Smooth muscle cell (in vitro differentiated cells): ENCODE results near the gene CRIP3. TPM values are rescaled to one million over a fixed set of nuclear protein-coding genes. Genes with fewer than 3 reads are reported as not detected.
A peak's percentile ranks its signal among the peaks of the same experiment; 100 is the strongest.

Source experiments
- DNase-seq: peaks from one replicate; lab custom pipeline; 2025; ENCODE audit not compliant: unreplicated experiment; lab: John Stamatoyannopoulos, UW
- H2AFZ ChIP-seq: fragments of 200-600 bp; sonication (generic); 2 replicates; pipeline ENCODE4 v1.6.0; 2016; ENCODE audit warnings: antibody characterized with exemption, low read depth, mild to moderate bottlenecking
- H3F3A ChIP-seq: fragments of 200-600 bp; sonication (generic); 2 replicates; pipeline ENCODE4 v1.6.0; 2017; ENCODE audit warnings: antibody characterized with exemption, low read depth
- H3K27ac ChIP-seq: fragments of 200-600 bp; sonication (generic); 2 replicates; pipeline ENCODE4 v1.5.1; 2016; ENCODE audit warnings: low read depth, mild to moderate bottlenecking
- H3K27me3 ChIP-seq: fragments of 200-600 bp; sonication (generic); 2 replicates; pipeline ENCODE4 v1.6.1; 2016; ENCODE audit warnings: low read depth, mild to moderate bottlenecking
- H3K36me3 ChIP-seq: fragments of 200-600 bp; sonication (generic); 2 replicates; pipeline ENCODE4 v1.5.1; 2016; ENCODE audit warnings: low read depth
- H3K4me1 ChIP-seq: fragments of 200-600 bp; sonication (generic); 2 replicates; pipeline ENCODE4 v1.5.1; 2016; ENCODE audit warnings: low read depth
- H3K4me2 ChIP-seq: fragments of 200-600 bp; sonication (generic); 2 replicates; pipeline ENCODE4 v1.6.0; 2016; ENCODE audit warnings: mild to moderate bottlenecking
- H3K4me3 ChIP-seq: fragments of 200-600 bp; sonication (generic); 2 replicates; pipeline ENCODE4 v1.5.1; 2016; ENCODE audit warnings: mild to moderate bottlenecking
- H3K79me2 ChIP-seq: fragments of 200-600 bp; sonication (generic); 2 replicates; pipeline ENCODE4 v1.6.0; 2016; ENCODE audit warnings: low read depth, mild to moderate bottlenecking
- H3K9ac ChIP-seq: fragments of 200-600 bp; sonication (generic); 2 replicates; pipeline ENCODE4 v1.6.0; 2016; ENCODE audit warnings: low read depth
- H3K9me3 ChIP-seq: fragments of 200-600 bp; sonication (generic); replicated peaks from 2 replicates; pipeline ENCODE4 v1.5.1; 2016; ENCODE audit warnings: low read depth
- H4K20me1 ChIP-seq: fragments of 200-600 bp; sonication (generic); 2 replicates; pipeline ENCODE4 v1.6.0; 2016; ENCODE audit warnings: low read depth
- CTCF ChIP-seq: fragments of 200-600 bp; sonication (generic); IDR thresholded peaks from 2 replicates; pipeline ENCODE4 v1.5.1; 2017; ENCODE audit warnings: borderline replicate concordance, mild to moderate bottlenecking, antibody characterized with exemption; ENCODE audit not compliant: insufficient read depth, poor library complexity, severe bottlenecking
- WGBS: methylation state at CpG from one replicate; pipeline ENCODE4 v1.1.7; 2016; ENCODE audit warnings: low lambda C conversion rate; 5-methylcytosine and 5-hydroxymethylcytosine counted together
- polyA plus RNA-seq: library from polyadenylated mRNA; unstranded; fragments of >200 nt; fragmentation: Nextera tagmentation; extraction: Ambion mirVana; gene quantifications from 2 replicates; pipeline ENCODE4 v1.2.1, GENCODE V29; 2016
- total RNA-seq: library from RNA; depleted of rRNA; stranded (reverse); fragments of >200 nt; gene quantifications from 2 replicates; pipeline ENCODE4 v1.2.3, GENCODE V29; 2014

Gene CRIP3
- total and polyA plus RNA-seq, 2 experiments from 2014 or later = not detected

GRCh38 chr6:43271103-43271815 is 37.4 kb downstream of the CRIP3 start:
- no peak overlapping the region for H3K27ac ChIP-seq
- H3K9me3 ChIP-seq = no peaks in the 10 kb centered on the region
- H3K4me1 ChIP-seq = peaks cover 10% of the 10 kb centered on the region
- no peaks in the 10 kb centered on the region for H3K36me3 ChIP-seq
- no peaks in the 10 kb centered on the region for H3K79me2 ChIP-seq
- no peak overlapping the region for H3K4me3 ChIP-seq
- H3F3A ChIP-seq = no peaks in the 10 kb centered on the region
- peaks cover 36% of the 10 kb centered on the region for H3K27me3 ChIP-seq
- H3K4me2 ChIP-seq = no peak overlapping the region
- WGBS = 92% methylated on average over 8 of the region's 8 CpGs
- no peak for TF ChIP-seq CTCF
- H2AFZ ChIP-seq = no peak overlapping the region
- no peak overlapping the region for H3K9ac ChIP-seq
- no peak for DNase-seq
- no peaks in the 10 kb centered on the region for H4K20me1 ChIP-seq

- peaks cover 22% of the 10 kb centered on the region for H3K27me3 ChIP-seq
- H3F3A ChIP-seq = no peaks in the 10 kb centered on the region
- peak overlapping the region; percentile 83 for H3K4me2 ChIP-seq
- peaks cover 10% of the 10 kb centered on the region for H3K4me1 ChIP-seq
- no peak for TF ChIP-seq CTCF
- no peak overlapping the region for H3K27ac ChIP-seq
- H2AFZ ChIP-seq = peak overlapping the region; percentile 55
- 10% methylated on average over 38 of the region's 44 CpGs for WGBS
- H3K4me3 ChIP-seq = peak overlapping the region; percentile 41
- H4K20me1 ChIP-seq = no peaks in the 10 kb centered on the region
- DNase-seq = no peak
- no peaks in the 10 kb centered on the region for H3K79me2 ChIP-seq
- H3K9ac ChIP-seq = no peak overlapping the region
- no peaks in the 10 kb centered on the region for H3K36me3 ChIP-seq
- no peaks in the 10 kb centered on the region for H3K9me3 ChIP-seq
Observed at GRCh38 chr6:43269273-43270007, 39.2 kb downstream of the CRIP3 start.

GRCh38 chr6:43268782-43269272 is 39.8 kb downstream of the CRIP3 start:
- Histone ChIP-seq H3K27me3 (peaks cover 16% of the 10 kb centered on the region), H3F3A (no peaks in the 10 kb centered on the region), H3K36me3 (no peaks in the 10 kb centered on the region), H3K4me3 (no peak overlapping the region), H4K20me1 (no peaks in the 10 kb centered on the region), H3K9ac (no peak overlapping the region), H3K9me3 (no peaks in the 10 kb centered on the region), H3K4me2 (peak overlapping the region; percentile 83), H3K4me1 (peaks cover 10% of the 10 kb centered on the region), H3K79me2 (no peaks in the 10 kb centered on the region), H2AFZ (peak overlapping the region; percentile 66), H3K27ac (no peak overlapping the region)
- 87% methylated on average over 10 of the region's 10 CpGs for WGBS
- no peak for DNase-seq
- TF ChIP-seq CTCF = no peak
